ENCODE results near the gene AP2S1.
"Not testable (repeated sequence)": the region's sequence is repeated elsewhere in the genome, so short reads cannot be mapped to it uniquely, and the experiment has no call there.

Gene AP2S1

GRCh38 chr19:46878613-46879375, 28.1 kb upstream of the AP2S1 start:
- ATAC-seq, result no peak
- no peak overlapping the region for H3K27ac Mint-ChIP-seq
- no peaks in the 10 kb centered on the region for H3K36me3 Mint-ChIP-seq
- no peaks in the 10 kb centered on the region for H3K27me3 Mint-ChIP-seq
- no peak overlapping the region for H3K4me3 Mint-ChIP-seq
- H3K4me1 Mint-ChIP-seq, result no peaks in the 10 kb centered on the region
- no peaks in the 10 kb centered on the region for H3K9me3 Mint-ChIP-seq

GRCh38 chr19:46875657-46876056, 25.0 kb upstream of the AP2S1 start:
- Mint-ChIP-seq H3K27me3 (no peaks in the 10 kb centered on the region), H3K4me1 (no peaks in the 10 kb centered on the region), H3K27ac (no peak overlapping the region), H3K4me3 (no peak overlapping the region), H3K9me3 (no peaks in the 10 kb centered on the region), H3K36me3 (no peaks in the 10 kb centered on the region)
- ATAC-seq, result no peak

DNA sequence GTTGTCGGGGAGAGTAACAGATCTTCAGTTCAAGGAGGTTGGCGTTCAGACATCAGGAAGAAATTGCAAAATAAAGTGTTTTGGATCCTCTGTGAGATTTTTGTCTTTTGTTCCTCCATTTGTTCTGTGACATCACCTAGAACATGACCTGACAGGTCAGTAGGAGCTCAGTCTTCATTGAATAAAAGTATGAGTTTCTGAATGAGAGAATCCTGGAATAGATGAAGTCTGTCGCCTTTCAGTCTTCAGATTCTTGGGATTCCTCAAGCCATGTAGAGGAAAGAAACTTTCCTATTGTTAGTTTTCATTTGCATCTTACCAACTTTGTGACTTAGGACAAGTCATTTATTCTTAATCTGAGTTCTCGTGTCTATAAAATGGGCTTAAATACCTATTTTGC, 24.6 kb upstream of the AP2S1 start:
- no peak for ATAC-seq
- no peaks in the 10 kb centered on the region for H3K36me3 Mint-ChIP-seq
- H3K9me3 Mint-ChIP-seq, result no peaks in the 10 kb centered on the region
- no peak overlapping the region for H3K27ac Mint-ChIP-seq
- H3K4me3 Mint-ChIP-seq, result no peak overlapping the region
- H3K27me3 Mint-ChIP-seq, result no peaks in the 10 kb centered on the region
- no peaks in the 10 kb centered on the region for H3K4me1 Mint-ChIP-seq

DNA sequence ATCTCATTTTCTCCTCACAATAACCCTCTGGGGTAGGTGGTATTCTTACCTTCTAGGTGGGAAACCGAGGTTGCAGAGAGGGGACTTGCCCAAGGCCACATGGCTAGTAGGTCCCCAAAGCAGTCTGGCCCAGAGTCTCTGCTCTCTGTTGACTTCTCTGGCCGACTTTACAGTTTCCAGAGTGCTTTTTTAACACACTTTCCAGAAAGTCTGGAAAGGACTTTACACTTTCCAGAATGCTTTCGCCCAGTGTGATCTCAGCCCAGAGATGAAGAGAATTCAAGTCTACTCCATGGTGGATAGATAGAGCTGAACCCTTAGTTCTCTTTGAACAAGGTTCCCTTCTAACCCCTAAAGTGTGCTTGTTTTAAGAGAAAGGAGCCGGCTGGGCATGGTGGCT, 22.3 kb upstream of the AP2S1 start:
- Mint-ChIP-seq H3K9me3 (no peaks in the 10 kb centered on the region), H3K36me3 (no peaks in the 10 kb centered on the region), H3K4me3 (no peak overlapping the region), H3K4me1 (peaks cover 13% of the 10 kb centered on the region), H3K27me3 (no peaks in the 10 kb centered on the region), H3K27ac (no peak overlapping the region)
- no peak for ATAC-seq

GRCh38 chr19:46871173-46871572, 20.5 kb upstream of the AP2S1 start:
- not testable (repeated sequence) for H3K9me3 Mint-ChIP-seq, H3K27me3 Mint-ChIP-seq, H3K27ac Mint-ChIP-seq, H3K4me3 Mint-ChIP-seq, ATAC-seq, H3K36me3 Mint-ChIP-seq
- H3K4me1 Mint-ChIP-seq, result peaks cover 31% of the 10 kb centered on the region

DNA sequence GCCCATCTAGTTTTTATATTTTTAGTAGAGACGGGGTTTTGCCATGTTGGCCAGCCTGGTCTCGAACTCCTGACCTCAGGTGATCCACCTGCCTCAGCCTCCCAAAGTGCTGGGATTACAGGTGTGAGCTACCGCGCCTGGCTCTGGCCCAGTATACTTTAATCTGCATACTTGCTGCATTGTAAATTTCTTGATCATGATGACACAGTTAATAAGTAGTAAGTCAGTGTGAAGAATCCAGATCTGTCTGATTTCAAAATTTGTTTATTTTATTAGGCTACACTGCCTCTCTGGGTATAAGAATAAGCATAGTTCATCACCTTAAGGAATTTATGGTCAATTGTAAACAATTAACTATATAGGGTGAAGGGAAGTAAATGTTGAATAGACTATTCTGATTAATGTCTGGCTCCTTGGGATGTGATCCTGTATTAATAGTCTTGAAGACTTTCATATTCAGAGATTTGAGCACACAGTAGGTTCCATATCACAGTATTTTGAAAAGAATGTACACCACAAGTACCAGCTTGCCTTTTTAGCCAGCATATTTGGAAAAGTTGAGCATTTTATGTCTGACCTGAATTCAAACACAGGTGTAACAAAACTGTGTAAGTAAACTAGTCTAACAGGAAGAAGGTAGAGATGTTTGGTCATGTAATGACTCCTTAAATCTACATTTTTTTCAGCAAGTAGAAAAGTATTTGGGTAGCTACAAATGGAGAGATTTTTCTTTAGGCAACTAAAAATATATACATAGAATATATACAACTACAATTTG, 17.6 kb upstream of the AP2S1 start:
- Mint-ChIP-seq H3K9me3 (no peaks in the 10 kb centered on the region), H3K4me1 (peaks cover 39% of the 10 kb centered on the region), H3K4me3 (no peak overlapping the region), H3K27ac (no peak overlapping the region), H3K27me3 (no peaks in the 10 kb centered on the region), H3K36me3 (peaks cover 6% of the 10 kb centered on the region)
- no peak for ATAC-seq

GRCh38 chr19:46867170-46867569, 16.5 kb upstream of the AP2S1 start:
- peaks cover 39% of the 10 kb centered on the region for H3K4me1 Mint-ChIP-seq
- H3K27me3 Mint-ChIP-seq, result no peaks in the 10 kb centered on the region
- no peak overlapping the region for H3K4me3 Mint-ChIP-seq
- peaks cover 6% of the 10 kb centered on the region for H3K36me3 Mint-ChIP-seq
- peak overlapping the region; percentile 22 for H3K27ac Mint-ChIP-seq
- no peak for ATAC-seq
- H3K9me3 Mint-ChIP-seq, result no peaks in the 10 kb centered on the region

DNA sequence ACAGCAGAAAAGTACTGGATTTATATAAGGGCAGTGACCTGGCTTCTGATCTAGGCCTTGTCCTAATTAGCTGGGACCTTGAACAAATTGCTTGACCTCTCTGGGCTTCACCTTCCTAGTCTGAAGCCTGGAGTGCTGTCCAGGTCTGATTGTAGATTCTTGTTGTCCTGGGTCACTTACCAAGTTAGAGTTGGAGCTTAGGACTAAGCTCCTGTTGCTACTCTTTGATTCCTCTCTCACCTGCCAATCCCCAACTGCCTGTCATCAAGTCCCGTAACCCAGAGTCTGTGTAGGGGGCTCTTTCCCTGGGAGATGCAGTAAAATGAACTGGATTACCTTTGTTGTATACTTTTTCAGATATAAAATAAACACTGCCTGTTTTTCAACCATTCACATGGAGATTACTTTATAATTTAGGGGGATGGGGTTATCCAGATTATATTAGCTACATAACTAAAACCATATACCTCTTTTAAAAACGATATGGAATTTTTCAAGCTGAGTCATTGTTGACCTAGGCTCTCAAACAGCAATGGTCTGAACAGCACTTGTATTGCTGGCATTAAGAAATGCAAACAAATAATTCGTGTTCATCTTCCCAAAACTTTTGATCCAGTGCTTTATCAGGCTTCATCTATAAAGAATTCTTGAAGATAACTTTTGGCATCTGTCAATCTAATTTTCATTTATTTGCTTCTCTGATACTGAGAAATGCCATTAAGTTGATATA, 15.9 kb upstream of the AP2S1 start:
- ATAC-seq, result no peak
- Mint-ChIP-seq H3K9me3 (no peaks in the 10 kb centered on the region), H3K27ac (peak overlapping the region; percentile 22), H3K4me3 (no peak overlapping the region), H3K27me3 (no peaks in the 10 kb centered on the region), H3K4me1 (peaks cover 39% of the 10 kb centered on the region), H3K36me3 (peaks cover 6% of the 10 kb centered on the region)

DNA sequence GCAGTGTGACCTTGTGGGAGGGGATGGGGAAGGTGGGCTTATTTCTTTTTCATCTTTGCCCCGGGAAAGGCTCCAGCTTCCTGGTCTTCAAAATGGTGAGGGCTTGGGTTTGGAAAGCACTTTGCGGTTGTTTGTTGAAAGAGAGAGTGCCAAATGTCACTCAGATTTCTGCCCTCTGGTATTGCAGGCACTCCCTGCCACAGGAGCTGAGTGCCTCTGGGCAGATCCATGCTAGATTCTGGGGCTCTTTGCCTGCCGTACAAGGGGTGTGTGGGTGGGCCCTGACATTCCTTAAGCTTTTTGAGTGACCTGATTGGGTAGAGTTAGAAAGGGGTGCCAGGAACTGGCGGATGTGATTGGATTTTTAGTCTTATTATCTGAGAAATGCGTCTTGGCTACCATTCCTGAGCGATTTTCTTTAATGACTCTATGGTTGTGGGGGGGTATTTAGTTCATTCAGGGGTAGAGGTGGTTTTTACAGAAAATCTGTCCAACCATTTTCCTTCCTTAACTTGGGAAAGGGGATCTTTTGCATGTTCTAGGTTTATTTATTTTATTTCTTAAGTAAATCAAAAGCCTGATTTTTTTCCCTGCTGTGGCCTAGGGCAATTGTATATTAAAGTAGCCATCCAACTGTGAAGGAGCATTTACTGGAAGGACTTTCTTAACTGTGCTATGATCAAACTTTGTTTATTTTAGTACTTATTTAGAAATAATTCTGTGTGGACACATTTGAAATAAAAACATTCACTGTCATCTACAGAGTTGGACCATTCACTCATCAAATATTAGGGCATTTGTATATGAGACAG, 13.4 kb upstream of the AP2S1 start:
- Mint-ChIP-seq H3K36me3 (peaks cover 6% of the 10 kb centered on the region), H3K4me1 (peaks cover 40% of the 10 kb centered on the region), H3K9me3 (no peaks in the 10 kb centered on the region), H3K27ac (no peak overlapping the region), H3K4me3 (no peak overlapping the region), H3K27me3 (no peaks in the 10 kb centered on the region)
- no peak for ATAC-seq

GRCh38 chr19:46862974-46863632, 12.5 kb upstream of the AP2S1 start:
- ATAC-seq, result no peak

DNA sequence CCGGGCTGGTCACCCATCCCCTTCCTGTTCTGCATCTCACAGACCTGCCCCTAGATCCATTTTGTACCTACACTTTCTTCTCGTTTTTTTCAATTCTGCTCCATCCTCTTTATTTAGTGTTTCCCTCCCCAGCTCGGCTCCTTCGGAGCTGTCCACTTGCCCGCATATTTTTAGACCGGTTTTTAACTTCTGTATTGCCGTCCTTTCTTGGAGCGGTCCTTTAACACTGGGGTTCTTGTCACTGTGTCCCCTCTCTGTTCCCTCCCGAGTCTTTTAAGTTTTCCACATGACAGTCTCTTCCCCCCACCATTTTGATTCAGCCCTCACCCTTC, 11.8 kb upstream of the AP2S1 start:
- no peaks in the 10 kb centered on the region for H3K27me3 Mint-ChIP-seq
- no peak overlapping the region for H3K27ac Mint-ChIP-seq
- H3K9me3 Mint-ChIP-seq, result no peaks in the 10 kb centered on the region
- ATAC-seq, result no peak
- H3K4me1 Mint-ChIP-seq, result peaks cover 26% of the 10 kb centered on the region
- peaks cover 6% of the 10 kb centered on the region for H3K36me3 Mint-ChIP-seq
- no peak overlapping the region for H3K4me3 Mint-ChIP-seq

More at GRCh38 chr19:46862974-46863632, 12.5 kb upstream of the AP2S1 start:
- Mint-ChIP-seq H3K36me3 (peaks cover 6% of the 10 kb centered on the region), H3K9me3 (no peaks in the 10 kb centered on the region), H3K27ac (no peak overlapping the region), H3K4me3 (no peak overlapping the region), H3K27me3 (no peaks in the 10 kb centered on the region), H3K4me1 (peaks cover 33% of the 10 kb centered on the region)

- Mint-ChIP-seq H3K27ac (no peak overlapping the region), H3K36me3 (peaks cover 6% of the 10 kb centered on the region), H3K9me3 (no peaks in the 10 kb centered on the region), H3K4me3 (no peak overlapping the region), H3K27me3 (no peaks in the 10 kb centered on the region), H3K4me1 (peaks cover 21% of the 10 kb centered on the region)
- ATAC-seq, result no peak
Measured at GRCh38 chr19:46861691-46862502, 11.3 kb upstream of the AP2S1 start.

DNA sequence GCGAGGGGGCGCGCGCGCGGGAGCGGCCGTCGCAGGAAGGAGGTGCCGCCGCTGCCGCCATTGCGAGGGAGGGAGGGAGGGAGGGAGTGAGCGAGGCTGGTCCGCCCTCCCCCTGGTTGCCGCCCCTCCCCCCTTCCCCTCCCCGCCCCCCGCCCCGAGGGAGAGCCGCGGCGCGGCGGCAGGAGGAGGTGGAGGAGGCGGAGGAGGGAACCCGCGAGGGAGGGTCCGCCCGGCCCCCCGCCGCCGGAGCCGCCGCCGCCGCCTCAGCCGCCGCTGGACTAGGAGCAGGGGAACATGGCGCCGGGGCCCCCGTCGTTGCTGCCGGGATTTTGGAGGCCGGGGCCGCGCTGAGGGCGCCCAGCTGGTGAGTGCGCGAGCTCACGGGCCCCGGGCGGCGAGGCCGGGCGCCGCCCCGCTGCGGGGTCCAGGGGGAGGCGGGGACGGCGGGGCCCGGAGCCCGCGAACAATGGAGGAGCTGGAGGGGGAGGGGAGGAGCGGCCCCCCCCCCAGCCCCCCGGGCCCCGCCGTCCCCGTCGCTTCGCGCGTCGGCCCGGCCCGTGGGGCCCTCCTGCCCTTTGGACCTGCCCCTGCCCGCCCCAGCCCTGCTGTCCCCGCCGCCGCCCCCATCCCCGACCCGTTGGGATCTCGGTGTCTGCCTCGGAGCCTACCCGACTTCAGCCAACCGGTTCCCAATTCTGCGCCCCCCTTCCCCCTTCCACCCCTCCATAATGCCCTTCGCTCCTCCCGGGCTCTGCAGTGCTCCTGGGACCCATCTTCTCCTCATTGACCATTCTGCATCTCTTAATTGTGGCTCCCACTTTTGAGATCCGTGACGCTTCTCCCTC, 10.4 kb upstream of the AP2S1 start, which contains the start of gene ARHGAP35:
Gene ARHGAP35 (plus strand): TSS at position 152 of the 845 bp plus-strand sequence. CDS start 57,679 bp downstream, outside the sequence.
- H3K4me3 Mint-ChIP-seq, result peak within 1 kb of the TSS; percentile 84
- H3K9me3 Mint-ChIP-seq, result no peaks in the 10 kb centered on the region
- H3K4me1 Mint-ChIP-seq, result peaks cover 21% of the 10 kb centered on the region
- peaks cover 6% of the 10 kb centered on the region for H3K36me3 Mint-ChIP-seq
- H3K27me3 Mint-ChIP-seq, result no peaks in the 10 kb centered on the region
- ATAC-seq, result peak; percentile 40
- peak within 1 kb of the TSS; percentile 93 for H3K27ac Mint-ChIP-seq
